ENCODE results near the gene NXPH1. TPM values are rescaled to one million over a fixed set of nuclear protein-coding genes. Genes with fewer than 3 reads are reported as not detected.

Gene NXPH1
- total RNA-seq: not detected

- Mint-ChIP-seq H3K9me3 (peaks cover 3% of the 10 kb centered on the region), H3K27me3 (peaks cover 50 to 74% of the 10 kb centered on the region in 2 donors), H3K4me1 (ENCODE audit: low read depth in 2 of 2) (peaks cover 6 to 16% of the 10 kb centered on the region in 2 donors), H3K36me3 (peaks cover 7% of the 10 kb centered on the region), H3K27ac (peak within 1 kb of the TSS in 1 of 2 donors; percentile 22), H3K4me3 (peak within 1 kb of the TSS; percentile 52)
- DNase-seq (ENCODE audit: low spot score) (no peak), ATAC-seq (peak in 1 of 2 donors; percentile 24)
Measured at GRCh38 chr7:8433477-8434289, at the start of gene NXPH1. Gene NXPH1, plus strand, starts transcription at chr7:8433609.

- no peak overlapping the region for H3K27ac Mint-ChIP-seq
- H3K4me1 Mint-ChIP-seq (ENCODE audit: low read depth in 2 of 2): no peaks in the 10 kb centered on the region
- ATAC-seq (no peak), DNase-seq (ENCODE audit: low spot score) (no peak)
- H3K9me3 Mint-ChIP-seq: no peaks in the 10 kb centered on the region
- H3K27me3 Mint-ChIP-seq: peaks cover 9 to 31% of the 10 kb centered on the region in 2 donors
- H3K4me3 Mint-ChIP-seq: no peak overlapping the region
- no peaks in the 10 kb centered on the region for H3K36me3 Mint-ChIP-seq
Measured at GRCh38 chr7:8384901-8385300, 48.5 kb upstream of the NXPH1 start.

GRCh38 chr7:8386926-8387550, 46.4 kb upstream of the NXPH1 start:
- peaks cover 7 to 36% of the 10 kb centered on the region in 2 donors for H3K27me3 Mint-ChIP-seq
- no peak overlapping the region for H3K27ac Mint-ChIP-seq
- no peak overlapping the region for H3K4me3 Mint-ChIP-seq
- H3K4me1 Mint-ChIP-seq (ENCODE audit: low read depth in 2 of 2): no peaks in the 10 kb centered on the region
- ATAC-seq (no peak), DNase-seq (ENCODE audit: low spot score) (no peak)
- H3K36me3 Mint-ChIP-seq: no peaks in the 10 kb centered on the region
- no peaks in the 10 kb centered on the region for H3K9me3 Mint-ChIP-seq

GRCh38 chr7:8387551-8388256, 45.7 kb upstream of the NXPH1 start:
- Mint-ChIP-seq H3K4me3 (no peak overlapping the region), H3K27me3 (peaks cover 7 to 38% of the 10 kb centered on the region in 2 donors)

GRCh38 chr7:8388257-8388625, 45.2 kb upstream of the NXPH1 start:
- DNase-seq (ENCODE audit: low spot score) (no peak), ATAC-seq (no peak)
- Mint-ChIP-seq H3K36me3 (no peaks in the 10 kb centered on the region), H3K9me3 (no peaks in the 10 kb centered on the region), H3K4me3 (no peak overlapping the region), H3K27ac (no peak overlapping the region), H3K4me1 (ENCODE audit: low read depth in 2 of 2) (no peaks in the 10 kb centered on the region), H3K27me3 (peaks cover 7 to 44% of the 10 kb centered on the region in 2 donors)

More at GRCh38 chr7:8387551-8388256, 45.7 kb upstream of the NXPH1 start:
- DNase-seq (ENCODE audit: low spot score) (no peak), ATAC-seq (no peak)
- Mint-ChIP-seq H3K27ac (no peak overlapping the region), H3K36me3 (no peaks in the 10 kb centered on the region), H3K4me1 (ENCODE audit: low read depth in 2 of 2) (no peaks in the 10 kb centered on the region), H3K9me3 (no peaks in the 10 kb centered on the region)

- H3K4me3 Mint-ChIP-seq: no peak overlapping the region
- no peak for DNase-seq (ENCODE audit: low spot score)
- H3K27ac Mint-ChIP-seq: no peak overlapping the region
- H3K9me3 Mint-ChIP-seq: no peaks in the 10 kb centered on the region
- peaks cover 11 to 42% of the 10 kb centered on the region in 2 donors for H3K27me3 Mint-ChIP-seq
- no peaks in the 10 kb centered on the region for H3K36me3 Mint-ChIP-seq
- no peak for ATAC-seq
- H3K4me1 Mint-ChIP-seq (ENCODE audit: low read depth in 2 of 2): no peaks in the 10 kb centered on the region
Measured at GRCh38 chr7:8389593-8390261, 43.7 kb upstream of the NXPH1 start.

- no peak overlapping the region for H3K27ac Mint-ChIP-seq
- DNase-seq (ENCODE audit: low spot score): no peak
- H3K36me3 Mint-ChIP-seq: no peaks in the 10 kb centered on the region
- H3K27me3 Mint-ChIP-seq: peaks cover 11 to 42% of the 10 kb centered on the region in 2 donors
- no peaks in the 10 kb centered on the region for H3K4me1 Mint-ChIP-seq (ENCODE audit: low read depth in 2 of 2)
- ATAC-seq: no peak
- no peaks in the 10 kb centered on the region for H3K9me3 Mint-ChIP-seq
- H3K4me3 Mint-ChIP-seq: no peak overlapping the region
Measured at GRCh38 chr7:8390262-8390626, 43.2 kb upstream of the NXPH1 start.

- Mint-ChIP-seq H3K4me3 (no peak overlapping the region), H3K4me1 (ENCODE audit: low read depth in 2 of 2) (no peaks in the 10 kb centered on the region), H3K27ac (no peak overlapping the region), H3K36me3 (no peaks in the 10 kb centered on the region), H3K27me3 (peaks cover 11 to 44% of the 10 kb centered on the region in 2 donors), H3K9me3 (no peaks in the 10 kb centered on the region)
- ATAC-seq (no peak), DNase-seq (ENCODE audit: low spot score) (no peak)
Measured at GRCh38 chr7:8391353-8392062, 41.9 kb upstream of the NXPH1 start.

- Mint-ChIP-seq H3K4me3 (no peak overlapping the region), H3K27ac (no peak overlapping the region), H3K36me3 (no peaks in the 10 kb centered on the region), H3K27me3 (peaks cover 13 to 40% of the 10 kb centered on the region in 2 donors), H3K4me1 (ENCODE audit: low read depth in 2 of 2) (no peaks in the 10 kb centered on the region), H3K9me3 (no peaks in the 10 kb centered on the region)
- ATAC-seq (no peak), DNase-seq (ENCODE audit: low spot score) (no peak)
Measured at GRCh38 chr7:8396294-8396693, 37.1 kb upstream of the NXPH1 start.

GRCh38 chr7:8408871-8409270, 24.5 kb upstream of the NXPH1 start:
- no peaks in the 10 kb centered on the region for H3K9me3 Mint-ChIP-seq
- DNase-seq (ENCODE audit: low spot score) (no peak), ATAC-seq (no peak)
- H3K4me1 Mint-ChIP-seq (ENCODE audit: low read depth in 2 of 2): no peaks in the 10 kb centered on the region
- H3K4me3 Mint-ChIP-seq: no peak overlapping the region
- H3K27ac Mint-ChIP-seq: no peak overlapping the region
- no peaks in the 10 kb centered on the region for H3K36me3 Mint-ChIP-seq
- H3K27me3 Mint-ChIP-seq: peaks cover 13 to 49% of the 10 kb centered on the region in 2 donors

- Mint-ChIP-seq H3K27me3 (peaks cover 7 to 43% of the 10 kb centered on the region in 2 donors), H3K27ac (no peak overlapping the region), H3K4me3 (no peak overlapping the region), H3K4me1 (ENCODE audit: low read depth in 2 of 2) (no peaks in the 10 kb centered on the region), H3K36me3 (no peaks in the 10 kb centered on the region), H3K9me3 (no peaks in the 10 kb centered on the region)
- DNase-seq (ENCODE audit: low spot score) (no peak), ATAC-seq (no peak)
Measured at GRCh38 chr7:8411103-8411502, 22.3 kb upstream of the NXPH1 start.

- Mint-ChIP-seq H3K27me3 (peaks cover 10 to 30% of the 10 kb centered on the region in 2 donors), H3K36me3 (no peaks in the 10 kb centered on the region), H3K9me3 (no peaks in the 10 kb centered on the region), H3K4me1 (ENCODE audit: low read depth in 2 of 2) (no peaks in the 10 kb centered on the region), H3K27ac (no peak overlapping the region), H3K4me3 (no peak overlapping the region)
- no peak for DNase-seq (ENCODE audit: low spot score)
- ATAC-seq: no peak
Measured at GRCh38 chr7:8413600-8413999, 19.8 kb upstream of the NXPH1 start.

GRCh38 chr7:8418629-8419245, 14.7 kb upstream of the NXPH1 start:
- ATAC-seq (no peak), DNase-seq (ENCODE audit: low spot score) (no peak)
- H3K27ac Mint-ChIP-seq: no peak overlapping the region
- peaks cover 0 to 4% of the 10 kb centered on the region in 2 donors for H3K27me3 Mint-ChIP-seq
- no peaks in the 10 kb centered on the region for H3K9me3 Mint-ChIP-seq
- H3K4me1 Mint-ChIP-seq (ENCODE audit: low read depth in 2 of 2): no peaks in the 10 kb centered on the region
- no peaks in the 10 kb centered on the region for H3K36me3 Mint-ChIP-seq
- no peak overlapping the region for H3K4me3 Mint-ChIP-seq

All from natural killer cell treated with Interleukin-12 subunit alpha and Interleukin-12 subunit beta and Interleukin-15 and Interleukin-18, amount 100 ng/mL, for 72 hours (primary cell).